GDM1 (cell line): ENCODE results near the gene FGF12.

Experiments
- DNase-seq: peaks from one replicate; lab custom pipeline; 2025; lab: John Stamatoyannopoulos, UW

FGF12 gene

GRCh38 chr3:192186498-192186897 lies 540.8 kb downstream of the FGF12 start:
- no peak for DNase-seq

GRCh38 chr3:192186045-192186444 lies 541.3 kb downstream of the FGF12 start:
- DNase-seq, result no peak

GRCh38 chr3:192183109-192183508 lies 544.2 kb downstream of the FGF12 start:
- DNase-seq, result no peak

GRCh38 chr3:192181151-192181550 lies 546.2 kb downstream of the FGF12 start:
- DNase-seq, result no peak

- no peak for DNase-seq
Measured at GRCh38 chr3:192177383-192177782, 550.0 kb downstream of the FGF12 start.

GRCh38 chr3:192174283-192174682 lies 553.1 kb downstream of the FGF12 start:
- no peak for DNase-seq

GRCh38 chr3:192171213-192171612 lies 556.1 kb downstream of the FGF12 start:
- no peak for DNase-seq

GRCh38 chr3:192170659-192171058 lies 556.7 kb downstream of the FGF12 start:
- no peak for DNase-seq

- no peak for DNase-seq
Measured at GRCh38 chr3:192170031-192170430, 557.3 kb downstream of the FGF12 start.

GRCh38 chr3:192169332-192169915 lies 557.9 kb downstream of the FGF12 start:
- no peak for DNase-seq

GRCh38 chr3:192168202-192168601 lies 559.1 kb downstream of the FGF12 start:
- DNase-seq, result no peak

GRCh38 chr3:192165552-192165951 lies 561.8 kb downstream of the FGF12 start:
- no peak for DNase-seq

GRCh38 chr3:192161661-192162060 lies 565.7 kb downstream of the FGF12 start:
- DNase-seq, result no peak

GRCh38 chr3:192156382-192156781 lies 571.0 kb downstream of the FGF12 start:
- DNase-seq, result no peak

GRCh38 chr3:192155194-192155593 lies 572.1 kb downstream of the FGF12 start:
- no peak for DNase-seq

GRCh38 chr3:192133271-192133670 lies 594.1 kb downstream of the FGF12 start:
- no peak for DNase-seq

GRCh38 chr3:192130534-192131132 lies 596.7 kb downstream of the FGF12 start:
- no peak for DNase-seq

- DNase-seq, result no peak
Measured at GRCh38 chr3:192129586-192129985, 597.8 kb downstream of the FGF12 start.

- DNase-seq, result no peak
Measured at GRCh38 chr3:192128922-192129321, 598.4 kb downstream of the FGF12 start.

GRCh38 chr3:192128060-192128459 lies 599.3 kb downstream of the FGF12 start:
- no peak for DNase-seq

GRCh38 chr3:192122832-192123594 lies 604.3 kb downstream of the FGF12 start:
- DNase-seq, result no peak

- DNase-seq, result no peak
Measured at GRCh38 chr3:192121923-192122322, 605.4 kb downstream of the FGF12 start.

GRCh38 chr3:192108820-192109219 lies 618.5 kb downstream of the FGF12 start:
- no peak for DNase-seq
